Fibroblast of mammary gland (primary cell): ENCODE measurements around the gene ERCC8.

Experiments used
- DNase-seq: peaks from one replicate; pipeline ENCODE4 v3.0.0-alpha.2; 2010; ENCODE audit warnings: low read depth
- H3K4me3 ChIP-seq: 2 replicates; pipeline ENCODE4 v1.5.1; 2011; ENCODE audit warnings: low read depth, mild to moderate bottlenecking, low read length, moderate library complexity; ENCODE audit not compliant: control insufficient read depth
- CTCF ChIP-seq: conservative IDR thresholded peaks from 2 replicates; pipeline ENCODE4 v1.5.1; 2011; ENCODE audit warnings: low read depth, low read length, inconsistent platforms; ENCODE audit not compliant: control insufficient read depth, insufficient read depth

ERCC8 gene

GRCh38 chr5:60833520-60833919 is 111.3 kb downstream of the ERCC8 start:
- TF ChIP-seq CTCF: no peak
- DNase-seq: no peak
- H3K4me3 ChIP-seq: no peak overlapping the region

GRCh38 chr5:60830581-60831127 is 114.2 kb downstream of the ERCC8 start:
- no peak for DNase-seq
- no peak for TF ChIP-seq CTCF
- H3K4me3 ChIP-seq: no peak overlapping the region

- no peak for TF ChIP-seq CTCF
- H3K4me3 ChIP-seq: no peak overlapping the region
- no peak for DNase-seq
These were observed 115.2 kb downstream of the ERCC8 start for GRCh38 chr5:60829490-60830266.

GRCh38 chr5:60827201-60827600 is 117.7 kb downstream of the ERCC8 start:
- DNase-seq: no peak
- no peak for TF ChIP-seq CTCF
- H3K4me3 ChIP-seq: no peak overlapping the region

- no peak for DNase-seq
- no peak overlapping the region for H3K4me3 ChIP-seq
- TF ChIP-seq CTCF: no peak
These were observed 118.2 kb downstream of the ERCC8 start for GRCh38 chr5:60826653-60827052.
